Epidermal melanocyte (primary cell): ENCODE data around the gene ATG4C.
"Not testable (repeated sequence)": the region's sequence is repeated elsewhere in the genome, so short reads cannot be mapped to it uniquely, and the experiment has no call there.

Experiments used
- DNase-seq: peaks from one replicate; pipeline ENCODE4 v3.0.0; 2011; ENCODE audit warnings: low spot score; ENCODE audit not compliant: insufficient read length

Gene ATG4C

GRCh38 chr1:62783736-62784508 lies at the start of gene ATG4C:
Gene ATG4C, plus strand, starts transcription at chr1:62784132. Its CDS starts 19,655 bp downstream, at chr1:62803787.
- DNase-seq, result peak; percentile 93

- no peak for DNase-seq
These were observed 48.3 kb upstream of the ATG4C start for GRCh38 chr1:62735491-62736171.

- not testable (repeated sequence) for DNase-seq
These were observed 43.2 kb upstream of the ATG4C start for GRCh38 chr1:62740701-62741100.

- DNase-seq, result no peak
These were observed 39.0 kb upstream of the ATG4C start for GRCh38 chr1:62744611-62745577.

- DNase-seq, result peak; percentile 40
These were observed 37.7 kb upstream of the ATG4C start for GRCh38 chr1:62746086-62746808.

GRCh38 chr1:62746809-62747138 lies 37.2 kb upstream of the ATG4C start:
- no peak for DNase-seq

GRCh38 chr1:62753031-62753965 lies 30.6 kb upstream of the ATG4C start:
- no peak for DNase-seq

GRCh38 chr1:62754938-62755337 lies 29.0 kb upstream of the ATG4C start:
- DNase-seq, result not testable (repeated sequence)

GRCh38 chr1:62756255-62756884 lies 27.6 kb upstream of the ATG4C start:
- DNase-seq, result not testable (repeated sequence)

GRCh38 chr1:62759232-62759875 lies 24.6 kb upstream of the ATG4C start:
- DNase-seq, result not testable (repeated sequence)

GRCh38 chr1:62760021-62760782 lies 23.7 kb upstream of the ATG4C start:
- DNase-seq, result not testable (repeated sequence)

GRCh38 chr1:62761223-62761870 lies 22.6 kb upstream of the ATG4C start:
- not testable (repeated sequence) for DNase-seq

GRCh38 chr1:62762027-62762426 lies 21.9 kb upstream of the ATG4C start:
- not testable (repeated sequence) for DNase-seq

GRCh38 chr1:62765981-62766380 lies 18.0 kb upstream of the ATG4C start:
- DNase-seq, result no peak

GRCh38 chr1:62768551-62768950 lies 15.4 kb upstream of the ATG4C start:
- not testable (repeated sequence) for DNase-seq

- DNase-seq, result no peak
These were observed 11.2 kb upstream of the ATG4C start for GRCh38 chr1:62772607-62773295.

- DNase-seq, result no peak
These were observed 9.9 kb upstream of the ATG4C start for GRCh38 chr1:62774006-62774405.
